Spleen (tissue), 11 donors: Measurements from ENCODE around the gene FLAD1. TPM values are rescaled to one million over a fixed set of nuclear protein-coding genes. Genes with fewer than 3 reads are reported as not detected.

Experiments used
- DNase-seq: peaks from one replicate; pipeline ENCODE4 v3.0.0-alpha.2; 2020
- H3K27ac ChIP-seq, 8 donors: fragments of 200-600 bp; sonication (generic) in 7 of 8; 1 replicate in 4 of 8; 2 replicates in 4 of 8; pipeline versions ENCODE4 v1.5.0 to v1.8.0; 2016 to 2021; ENCODE audit warnings: inconsistent platforms in 4 of 8, mild to moderate bottlenecking in 4 of 8, moderate library complexity in 1 of 8
- H3K27me3 ChIP-seq, 7 donors: fragments of 200-600 bp; sonication (generic) in 6 of 7; replicated peaks in 1 of 7; 1 replicate in 4 of 7; 2 replicates in 3 of 7; pipeline versions ENCODE4 v1.5.0 to v1.8.0; 2016 to 2021; ENCODE audit warnings: inconsistent platforms in 3 of 7, mild to moderate bottlenecking in 1 of 7
- H3K36me3 ChIP-seq, 6 donors: fragments of 200-600 bp; sonication (generic) in 5 of 6; 1 replicate in 4 of 6; 2 replicates in 2 of 6; pipeline versions ENCODE4 v1.5.0 to v1.8.0; 2016 to 2021; ENCODE audit warnings: inconsistent platforms in 2 of 6
- H3K4me1 ChIP-seq, 6 donors: fragments of 200-600 bp; sonication (generic) in 5 of 6; 1 replicate in 3 of 6; 2 replicates in 3 of 6; pipeline versions ENCODE4 v1.5.0 to v1.8.0; 2016 to 2021; ENCODE audit warnings: inconsistent platforms in 3 of 6
- H3K4me3 ChIP-seq, 8 donors: fragments of 200-600 bp; sonication (generic) in 7 of 8; 1 replicate in 4 of 8; 2 replicates in 4 of 8; pipeline versions ENCODE4 v1.5.0 to v1.8.0; 2016 to 2021; ENCODE audit warnings: inconsistent platforms in 4 of 8, mild to moderate bottlenecking in 4 of 8, moderate library complexity in 2 of 8
- H3K9me3 ChIP-seq, 8 donors: fragments of 200-600 bp; sonication (generic) in 7 of 8; 1 replicate in 4 of 8; 2 replicates in 4 of 8; pipeline versions ENCODE4 v1.5.0 to v1.8.0; 2016 to 2021; ENCODE audit warnings: inconsistent platforms in 4 of 8
- CTCF ChIP-seq, 11 experiments: fragments of 200-600 bp in 7 of 11; fragments of 450-650 bp in 4 of 11; sonication (generic) in 4 of 11; IDR thresholded peaks in 8 of 11; conservative IDR thresholded peaks in 3 of 11; 1 replicate in 7 of 11; 2 replicates in 4 of 11; pipeline versions ENCODE4 v1.4.0 to v1.8.0; 2016 to 2021; ENCODE audit warnings: antibody characterized with exemption in 11 of 11, inconsistent platforms in 4 of 11, mild to moderate bottlenecking in 1 of 11
- POLR2A ChIP-seq, 3 donors: fragments of 450-650 bp; IDR thresholded peaks; one replicate each; pipeline ENCODE4 v1.5.1; 2017; ENCODE audit warnings: antibody characterized with exemption in 3 of 3, mild to moderate bottlenecking in 1 of 3
- POLR2AphosphoS5 ChIP-seq, 3 donors: sonication (generic); formaldehyde crosslinking; IDR thresholded peaks; one replicate each; pipeline ENCODE4 v1.5.1; 2017; ENCODE audit warnings: antibody characterized with exemption in 3 of 3
- WGBS, 5 donors: extraction: QIAGEN DNeasy Blood & Tissue Kit in 3 of 5; methylation state at CpG; one replicate each; pipeline versions ENCODE4 v1.1.5 to v1.1.7; 2013 to 2018; 5-methylcytosine and 5-hydroxymethylcytosine counted together
- intact Hi-C: fragments of 100-400 bp; cut with DNase I; formaldehyde crosslinking; loops from one replicate; pipeline ENCODE4 v1.15.0; 2023; ENCODE audit warnings: low total_unique reads
- polyA plus RNA-seq, 3 donors: library from polyadenylated mRNA; stranded (reverse); fragments of 200-250 nt; gene quantifications; one replicate each; pipeline ENCODE4 v1.2.1, GENCODE V29; 2013
- total RNA-seq, 7 donors: library from RNA; depleted of rRNA in 3 of 7; stranded (reverse); fragments of >200 nt in 3 of 7; fragmentation: NEBNext Ultra II Directional in 4 of 7; extraction: Animal tissue kit (Norgen Biotek cat#: 25700) in 4 of 7; gene quantifications; one replicate each; pipeline versions ENCODE4 v1.1.0 to v1.2.1, GENCODE V29; 2016 to 2021
- donor health status: healthy with polysubstance abuse.
- donor health status: DM: no; HTN: no; CAD: no; lungs with moderate emphysema.
- donor health status: DM: no; HTN: no; CAD: no.
- donor health status: Bipolar disorder and iron deficiency.
- donor health status: healthy.
- donor health status: DM: no; HTN: no; CAD: no.
- donor health status: DM: yes; HTN: yes; CAD: no.

FLAD1 gene
- total and polyA plus RNA-seq, 10 donors: 27.1 to 43.4 (median 31.6) TPM

- H3K4me1 ChIP-seq: peaks cover 33 to 86% (median 50%) of the 10 kb centered on the region in 6 donors
- no peaks in the 10 kb centered on the region for H3K27me3 ChIP-seq
- peak within 1 kb of the TSS; percentile 94 to 99 (median 98) for H3K27ac ChIP-seq
- peak; percentile 98 for DNase-seq
- no peaks in the 10 kb centered on the region for H3K9me3 ChIP-seq
- intact Hi-C loops: no loop called here
- peaks cover 0 to 8% (median 3%) of the 10 kb centered on the region in 6 donors for H3K36me3 ChIP-seq
- TF ChIP-seq CTCF (IDR thresholded peaks at IDR 0.05 in 8 of 11, conservative IDR thresholded peaks at IDR 0.05 in 3 of 11) (peak in 9 of 11 experiments; percentile 20 to 60 (median 43)), POLR2A (IDR thresholded peaks at IDR 0.05) (no peak), POLR2AphosphoS5 (IDR thresholded peaks at IDR 0.05) (peak; percentile 89 to 94 (median 93))
- 0 to 1% (median 0%) methylated on average over 17 to 45 of the region's 45 CpGs for WGBS, 5 donors
- peak within 1 kb of the TSS; percentile 53 to 81 (median 66) for H3K4me3 ChIP-seq
These were observed 46.5 kb upstream of the FLAD1 start, which contains the start of gene PMVK for GRCh38 chr1:154936555-154937084. PMVK (minus strand) TSS chr1:154936719; CDS start chr1:154936685, 34 bp downstream.

GRCh38 chr1:154937085-154937987 is 45.8 kb upstream of the FLAD1 start:
- DNase-seq: peak; percentile 96
- peak overlapping the region; percentile 27 to 81 (median 64) for H3K4me3 ChIP-seq
- peak overlapping the region; percentile 94 to 99 (median 98) for H3K27ac ChIP-seq
- intact Hi-C loops: no loop called here
- WGBS, 5 donors: 0 to 1% (median 1%) methylated on average over 35 to 36 of the region's 36 CpGs
- no peaks in the 10 kb centered on the region for H3K27me3 ChIP-seq
- TF ChIP-seq POLR2A (IDR thresholded peaks at IDR 0.05) (peak in 1 of 3 donors; percentile 71), CTCF (IDR thresholded peaks at IDR 0.05 in 8 of 11, conservative IDR thresholded peaks at IDR 0.05 in 3 of 11) (peak in 6 of 11 experiments; percentile 15 to 44 (median 26)), POLR2AphosphoS5 (IDR thresholded peaks at IDR 0.05) (peak in 2 of 3 donors; percentile 68 to 89)
- peaks cover 39 to 90% (median 58%) of the 10 kb centered on the region in 6 donors for H3K4me1 ChIP-seq
- no peaks in the 10 kb centered on the region for H3K9me3 ChIP-seq
- H3K36me3 ChIP-seq: peaks cover 0 to under 1% (median 0%) of the 10 kb centered on the region in 6 donors

- Histone ChIP-seq H3K9me3 (no peaks in the 10 kb centered on the region), H3K4me3 (peak overlapping the region in 4 of 8 donors; percentile 56 to 81 (median 67)), H3K27me3 (no peaks in the 10 kb centered on the region), H3K4me1 (peaks cover 46 to 90% (median 64%) of the 10 kb centered on the region in 6 donors), H3K27ac (peak overlapping the region; percentile 94 to 99 (median 98)), H3K36me3 (no peaks in the 10 kb centered on the region)
- intact Hi-C loops: no loop called here
- TF ChIP-seq POLR2A (IDR thresholded peaks at IDR 0.05): no peak
- no peak for TF ChIP-seq CTCF (IDR thresholded peaks at IDR 0.05 in 8 of 11, conservative IDR thresholded peaks at IDR 0.05 in 3 of 11)
- TF ChIP-seq POLR2AphosphoS5 (IDR thresholded peaks at IDR 0.05): no peak
- DNase-seq: no peak
- WGBS, 5 donors: 82 to 93% (median 89%) methylated on average over 8 of the region's 8 CpGs
These were observed 45.2 kb upstream of the FLAD1 start for GRCh38 chr1:154937988-154938386.
